Measurements from ENCODE around the gene SPECC1L. TPM values are rescaled to one million over a fixed set of nuclear protein-coding genes. Genes with fewer than 3 reads are reported as not detected.
"Not testable (repeated sequence)": the region's sequence is repeated elsewhere in the genome, so short reads cannot be mapped to it uniquely, and the experiment has no call there.

The SPECC1L gene
- total and polyA plus RNA-seq, 2 experiments from 2014 or later = 21.1 to 34.0 TPM

GRCh38 chr22:24304062-24304675, 33.5 kb downstream of the SPECC1L start:
- no peak for DNase-seq
- no peak for TF ChIP-seq EZH2 (IDR thresholded peaks at IDR 0.05; ENCODE audit: insufficient read depth, poor library complexity, severe bottlenecking)
- no peak for TF ChIP-seq EZH2phosphoT487 (IDR thresholded peaks at IDR 0.05; ENCODE audit: insufficient read depth, low read depth)
- peaks cover 7% of the 10 kb centered on the region; the same call in 1 of the 2 replicates for H4K20me1 ChIP-seq (ENCODE audit: insufficient read depth)
- peaks cover 10% of the 10 kb centered on the region for H3K36me3 ChIP-seq (ENCODE audit: low read depth)
- peaks cover 88% of the 10 kb centered on the region for H3K79me2 ChIP-seq (ENCODE audit: insufficient read depth)
- peaks cover 36% of the 10 kb centered on the region for H3F3A ChIP-seq (ENCODE audit: insufficient read depth)
- no peak overlapping the region for H3K4me3 ChIP-seq
- no peaks in the 10 kb centered on the region for H3K27me3 ChIP-seq (replicated peaks; ENCODE audit: insufficient read depth)
- 90 to 100% methylated on average over 1 of the region's 1 CpG for WGBS, 2 experiments (ENCODE audit: low coverage in 1 of 2, low lambda C conversion rate in 2 of 2, missing lambda C conversion rate in 2 of 2)
- in situ Hi-C loops (cut with MboI) = no loop called here
- peaks cover 22% of the 10 kb centered on the region for H3K4me1 ChIP-seq (ENCODE audit: insufficient read depth)
- H3K27ac ChIP-seq = no peak overlapping the region
- no peaks in the 10 kb centered on the region for H3K9me2 ChIP-seq (ENCODE audit: insufficient read depth)
- no peak overlapping the region for H2AFZ ChIP-seq
- no peak overlapping the region for H3K4me2 ChIP-seq (ENCODE audit: unreplicated experiment)
- no peak overlapping the region for H3K9ac ChIP-seq
- no peaks in the 10 kb centered on the region for H3K9me3 ChIP-seq (ENCODE audit: low read depth)

- H3F3A ChIP-seq (ENCODE audit: insufficient read depth) = peaks cover 36% of the 10 kb centered on the region
- no peaks in the 10 kb centered on the region for H3K27me3 ChIP-seq (replicated peaks; ENCODE audit: insufficient read depth)
- no peak overlapping the region for H3K4me3 ChIP-seq
- no peak overlapping the region for H2AFZ ChIP-seq
- peaks cover 7% of the 10 kb centered on the region; the same call in 1 of the 2 replicates for H4K20me1 ChIP-seq (ENCODE audit: insufficient read depth)
- DNase-seq = peak; percentile 53
- no peaks in the 10 kb centered on the region for H3K9me3 ChIP-seq (ENCODE audit: low read depth)
- peaks cover 88% of the 10 kb centered on the region for H3K79me2 ChIP-seq (ENCODE audit: insufficient read depth)
- no peak overlapping the region for H3K4me2 ChIP-seq (ENCODE audit: unreplicated experiment)
- H3K9me2 ChIP-seq (ENCODE audit: insufficient read depth) = no peaks in the 10 kb centered on the region
- H3K9ac ChIP-seq = no peak overlapping the region
- peaks cover 22% of the 10 kb centered on the region for H3K4me1 ChIP-seq (ENCODE audit: insufficient read depth)
- H3K36me3 ChIP-seq (ENCODE audit: low read depth) = peaks cover 7% of the 10 kb centered on the region; the same call in 1 of the 2 replicates
- H3K27ac ChIP-seq = no peak overlapping the region; the same call in 1 of the 2 replicates
- 71 to 73% methylated on average over 3 of the region's 3 CpGs for WGBS, 2 experiments (ENCODE audit: low coverage in 1 of 2, low lambda C conversion rate in 2 of 2, missing lambda C conversion rate in 2 of 2)
- TF ChIP-seq EZH2 (IDR thresholded peaks at IDR 0.05; ENCODE audit: insufficient read depth, poor library complexity, severe bottlenecking) (no peak), EZH2phosphoT487 (IDR thresholded peaks at IDR 0.05; ENCODE audit: insufficient read depth, low read depth) (no peak)
- in situ Hi-C loops (cut with MboI) = no loop called here
Observed at GRCh38 chr22:24305260-24305692, 34.6 kb downstream of the SPECC1L start.

GRCh38 chr22:24310969-24311368, 40.3 kb downstream of the SPECC1L start:
- Histone ChIP-seq H3F3A (ENCODE audit: insufficient read depth) (peaks cover 10% of the 10 kb centered on the region), H3K79me2 (ENCODE audit: insufficient read depth) (peaks cover 78% of the 10 kb centered on the region), H3K36me3 (ENCODE audit: low read depth) (peaks cover 22% of the 10 kb centered on the region), H3K4me2 (ENCODE audit: unreplicated experiment) (no peak overlapping the region), H3K9me3 (ENCODE audit: low read depth) (no peaks in the 10 kb centered on the region), H2AFZ (no peak overlapping the region), H3K9me2 (ENCODE audit: insufficient read depth) (no peaks in the 10 kb centered on the region), H4K20me1 (ENCODE audit: insufficient read depth) (no peaks in the 10 kb centered on the region), H3K4me3 (no peak overlapping the region), H3K9ac (no peak overlapping the region), H3K27ac (no peak overlapping the region), H3K27me3 (replicated peaks; ENCODE audit: insufficient read depth) (no peaks in the 10 kb centered on the region), H3K4me1 (ENCODE audit: insufficient read depth) (no peaks in the 10 kb centered on the region)
- TF ChIP-seq EZH2phosphoT487 (IDR thresholded peaks at IDR 0.05; ENCODE audit: insufficient read depth, low read depth) (no peak), EZH2 (IDR thresholded peaks at IDR 0.05; ENCODE audit: insufficient read depth, poor library complexity, severe bottlenecking) (no peak)
- in situ Hi-C loops (cut with MboI) = no loop called here
- DNase-seq = no peak
- 96% methylated on average over 2 of the region's 2 CpGs for WGBS, 2 experiments (ENCODE audit: low coverage in 1 of 2, low lambda C conversion rate in 2 of 2, missing lambda C conversion rate in 2 of 2)

GRCh38 chr22:24315367-24315966, 44.8 kb downstream of the SPECC1L start:
- WGBS, 2 experiments (ENCODE audit: low coverage in 1 of 2, low lambda C conversion rate in 2 of 2, missing lambda C conversion rate in 2 of 2) = 42 to 47% methylated on average over 2 of the region's 2 CpGs
- in situ Hi-C loops (cut with MboI) = no loop called here
- no peak overlapping the region for H3K4me2 ChIP-seq (ENCODE audit: unreplicated experiment)

GRCh38 chr22:24316264-24316663, 45.6 kb downstream of the SPECC1L start:
- 74 to 80% methylated on average over 6 of the region's 6 CpGs for WGBS, 2 experiments (ENCODE audit: low coverage in 1 of 2, low lambda C conversion rate in 2 of 2, missing lambda C conversion rate in 2 of 2)
- H4K20me1 ChIP-seq (ENCODE audit: insufficient read depth); H3F3A ChIP-seq (ENCODE audit: insufficient read depth); in situ Hi-C loops (cut with MboI); H2AFZ ChIP-seq; DNase-seq; H3K4me1 ChIP-seq (ENCODE audit: insufficient read depth); H3K27ac ChIP-seq; H3K9ac ChIP-seq; H3K9me2 ChIP-seq (ENCODE audit: insufficient read depth); H3K27me3 ChIP-seq (replicated peaks; ENCODE audit: insufficient read depth); H3K4me2 ChIP-seq (ENCODE audit: unreplicated experiment); H3K9me3 ChIP-seq (ENCODE audit: low read depth); H3K4me3 ChIP-seq: not testable (repeated sequence)
- peaks cover 37% of the 10 kb centered on the region for H3K36me3 ChIP-seq (ENCODE audit: low read depth)
- H3K79me2 ChIP-seq (ENCODE audit: insufficient read depth) = peaks cover 39% of the 10 kb centered on the region

More at GRCh38 chr22:24315367-24315966, 44.8 kb downstream of the SPECC1L start:
- no peak for DNase-seq
- Histone ChIP-seq H4K20me1 (ENCODE audit: insufficient read depth) (no peaks in the 10 kb centered on the region), H3K27ac (no peak overlapping the region), H3K9ac (no peak overlapping the region), H3K79me2 (ENCODE audit: insufficient read depth) (peaks cover 47% of the 10 kb centered on the region), H3K36me3 (ENCODE audit: low read depth) (peaks cover 34% of the 10 kb centered on the region), H2AFZ (no peak overlapping the region), H3K9me3 (ENCODE audit: low read depth) (no peaks in the 10 kb centered on the region), H3K4me3 (no peak overlapping the region), H3F3A (ENCODE audit: insufficient read depth) (no peaks in the 10 kb centered on the region), H3K9me2 (ENCODE audit: insufficient read depth) (no peaks in the 10 kb centered on the region), H3K27me3 (replicated peaks; ENCODE audit: insufficient read depth) (no peaks in the 10 kb centered on the region), H3K4me1 (ENCODE audit: insufficient read depth) (no peaks in the 10 kb centered on the region)
- no peak for TF ChIP-seq EZH2 (IDR thresholded peaks at IDR 0.05; ENCODE audit: insufficient read depth, poor library complexity, severe bottlenecking)
- TF ChIP-seq EZH2phosphoT487 (IDR thresholded peaks at IDR 0.05; ENCODE audit: insufficient read depth, low read depth) = no peak

GRCh38 chr22:24317511-24317910, 46.9 kb downstream of the SPECC1L start:
- H3K9me3 ChIP-seq (ENCODE audit: low read depth); H4K20me1 ChIP-seq (ENCODE audit: insufficient read depth); in situ Hi-C loops (cut with MboI); H3K27me3 ChIP-seq (replicated peaks; ENCODE audit: insufficient read depth); H2AFZ ChIP-seq; H3K4me2 ChIP-seq (ENCODE audit: unreplicated experiment); H3K27ac ChIP-seq; H3K9ac ChIP-seq; H3K4me1 ChIP-seq (ENCODE audit: insufficient read depth); H3F3A ChIP-seq (ENCODE audit: insufficient read depth); DNase-seq; H3K4me3 ChIP-seq; H3K9me2 ChIP-seq (ENCODE audit: insufficient read depth): not testable (repeated sequence)
- H3K79me2 ChIP-seq (ENCODE audit: insufficient read depth) = peaks cover 28% of the 10 kb centered on the region
- peaks cover 43% of the 10 kb centered on the region for H3K36me3 ChIP-seq (ENCODE audit: low read depth)
- WGBS, 2 experiments (ENCODE audit: low coverage in 1 of 2, low lambda C conversion rate in 2 of 2, missing lambda C conversion rate in 2 of 2) = 92% methylated on average over 12 of the region's 30 CpGs; no CpG with 5 or more reads in 1 of the 2 experiments

Data from GM23248 (cell line).